ENCODE measurements around the gene AP5Z1. TPM values are rescaled to one million over a fixed set of nuclear protein-coding genes. Genes with fewer than 3 reads are reported as not detected.

AP5Z1 gene
- total RNA-seq, 1 experiment from 2014 or later = 70.7 TPM

- H3K4me1 Mint-ChIP-seq (ENCODE audit: low read depth, unreplicated experiment) = no peaks in the 10 kb centered on the region
- no TSS peak for BruUV-seq (replicated peaks)
- no peaks in the 10 kb centered on the region for H3K9me3 Mint-ChIP-seq (ENCODE audit: low read depth, unreplicated experiment)
- no peak for DNase-seq
- no peaks in the 10 kb centered on the region for H3K36me3 Mint-ChIP-seq (ENCODE audit: insufficient read depth, unreplicated experiment)
- H3K27me3 Mint-ChIP-seq (ENCODE audit: unreplicated experiment) = peaks cover 42% of the 10 kb centered on the region
- TF ChIP-seq CTCF (IDR thresholded peaks at IDR 0.05; ENCODE audit: unreplicated experiment) = no peak
- H3K4me3 Mint-ChIP-seq (ENCODE audit: low read depth, unreplicated experiment) = no peak overlapping the region
- intact Hi-C loops (cut with micrococcal nuclease; ENCODE audit: unreplicated experiment) = no loop called here
- H3K27ac Mint-ChIP-seq (ENCODE audit: unreplicated experiment) = no peak overlapping the region
- CTCF ChIA-PET = interaction anchor here (0.5 to 0.7 kb wide), 2 partner anchors 846 to 1252 kb away, joined by 3 to 7 read pairs; no protein-coding TSS in a partner anchor
These were observed 57.3 kb downstream of the AP5Z1 start for GRCh38 chr7:4832711-4833110.

- CTCF ChIA-PET = interaction anchor here (0.8 kb wide), 1 partner anchor 58 kb away, joined by 4 read pairs; no protein-coding TSS in a partner anchor
- peaks cover 37% of the 10 kb centered on the region for H3K27me3 Mint-ChIP-seq (ENCODE audit: unreplicated experiment)
- no peak overlapping the region for H3K4me3 Mint-ChIP-seq (ENCODE audit: low read depth, unreplicated experiment)
- BruUV-seq (replicated peaks) = no TSS peak
- no peak for DNase-seq
- TF ChIP-seq CTCF (IDR thresholded peaks at IDR 0.05; ENCODE audit: unreplicated experiment) = no peak
- no peak overlapping the region for H3K27ac Mint-ChIP-seq (ENCODE audit: unreplicated experiment)
- no peaks in the 10 kb centered on the region for H3K9me3 Mint-ChIP-seq (ENCODE audit: low read depth, unreplicated experiment)
- no peaks in the 10 kb centered on the region for H3K4me1 Mint-ChIP-seq (ENCODE audit: low read depth, unreplicated experiment)
- H3K36me3 Mint-ChIP-seq (ENCODE audit: insufficient read depth, unreplicated experiment) = no peaks in the 10 kb centered on the region
- intact Hi-C loops (cut with micrococcal nuclease; ENCODE audit: unreplicated experiment) = no loop called here
These were observed 57.8 kb downstream of the AP5Z1 start for GRCh38 chr7:4833176-4833575.

- CTCF ChIA-PET = interaction anchor here (0.8 kb wide), 1 partner anchor 59 kb away, joined by 4 read pairs; no protein-coding TSS in a partner anchor
- no peak for TF ChIP-seq CTCF (IDR thresholded peaks at IDR 0.05; ENCODE audit: unreplicated experiment)
- Mint-ChIP-seq H3K27me3 (ENCODE audit: unreplicated experiment) (peaks cover 30% of the 10 kb centered on the region), H3K4me1 (ENCODE audit: low read depth, unreplicated experiment) (no peaks in the 10 kb centered on the region), H3K4me3 (ENCODE audit: low read depth, unreplicated experiment) (no peak overlapping the region), H3K36me3 (ENCODE audit: insufficient read depth, unreplicated experiment) (no peaks in the 10 kb centered on the region), H3K27ac (ENCODE audit: unreplicated experiment) (no peak overlapping the region), H3K9me3 (ENCODE audit: low read depth, unreplicated experiment) (no peaks in the 10 kb centered on the region)
- BruUV-seq (replicated peaks) = no TSS peak
- DNase-seq = no peak
- intact Hi-C loops (cut with micrococcal nuclease; ENCODE audit: unreplicated experiment) = no loop called here
These were observed 58.5 kb downstream of the AP5Z1 start for GRCh38 chr7:4833691-4834600.

GRCh38 chr7:4834601-4835397 is 59.4 kb downstream of the AP5Z1 start:
- BruUV-seq (replicated peaks) = no TSS peak
- no peaks in the 10 kb centered on the region for H3K9me3 Mint-ChIP-seq (ENCODE audit: low read depth, unreplicated experiment)
- CTCF ChIA-PET = no interaction called here
- no peak overlapping the region for H3K27ac Mint-ChIP-seq (ENCODE audit: unreplicated experiment)
- H3K36me3 Mint-ChIP-seq (ENCODE audit: insufficient read depth, unreplicated experiment) = no peaks in the 10 kb centered on the region
- no peak for DNase-seq
- no peak for TF ChIP-seq CTCF (IDR thresholded peaks at IDR 0.05; ENCODE audit: unreplicated experiment)
- peaks cover 28% of the 10 kb centered on the region for H3K27me3 Mint-ChIP-seq (ENCODE audit: unreplicated experiment)
- no peak overlapping the region for H3K4me3 Mint-ChIP-seq (ENCODE audit: low read depth, unreplicated experiment)
- intact Hi-C loops (cut with micrococcal nuclease; ENCODE audit: unreplicated experiment) = no loop called here
- H3K4me1 Mint-ChIP-seq (ENCODE audit: low read depth, unreplicated experiment) = no peaks in the 10 kb centered on the region
